ENCODE measurements around the gene C1orf210.

The C1orf210 gene

GRCh38 chr1:43272161-43272560, 13.2 kb downstream of the C1orf210 start:
- no peak for DNase-seq

- DNase-seq = no peak
Measured at GRCh38 chr1:43271186-43272118, 13.9 kb downstream of the C1orf210 start.

GRCh38 chr1:43270421-43271095, 14.8 kb downstream of the C1orf210 start:
- no peak for DNase-seq

- DNase-seq = no peak
Measured at GRCh38 chr1:43269627-43270375, 15.6 kb downstream of the C1orf210 start, which contains the start of gene TMEM125. TSS of gene TMEM125 (plus strand) at chr1:43269983. CDS start at chr1:43272723, 2,740 bp downstream.

- DNase-seq = no peak
Measured at GRCh38 chr1:43267818-43268425, 17.5 kb downstream of the C1orf210 start.

GRCh38 chr1:43267291-43267805, 18.0 kb downstream of the C1orf210 start:
- no peak for DNase-seq

GRCh38 chr1:43266881-43267280, 18.5 kb downstream of the C1orf210 start:
- no peak for DNase-seq

GRCh38 chr1:43265431-43265830, 19.9 kb downstream of the C1orf210 start:
- DNase-seq = no peak

GRCh38 chr1:43258370-43258769, 27.0 kb downstream of the C1orf210 start:
- DNase-seq = no peak

- no peak for DNase-seq
Measured at GRCh38 chr1:43256675-43257570, 28.5 kb downstream of the C1orf210 start.

- DNase-seq = no peak
Measured at GRCh38 chr1:43255438-43256210, 29.8 kb downstream of the C1orf210 start.

- no peak for DNase-seq
Measured at GRCh38 chr1:43253876-43254275, 31.5 kb downstream of the C1orf210 start.

- no peak for DNase-seq
Measured at GRCh38 chr1:43253173-43253572, 32.2 kb downstream of the C1orf210 start.

- DNase-seq = no peak
Measured at GRCh38 chr1:43252225-43252624, 33.2 kb downstream of the C1orf210 start.

GRCh38 chr1:43251024-43251423, 34.4 kb downstream of the C1orf210 start:
- DNase-seq = no peak

- DNase-seq = no peak
Measured at GRCh38 chr1:43250351-43250761, 35.0 kb downstream of the C1orf210 start.

- DNase-seq = no peak
Measured at GRCh38 chr1:43247256-43247921, 38.0 kb downstream of the C1orf210 start.

- no peak for DNase-seq
Measured at GRCh38 chr1:43246466-43247213, 38.7 kb downstream of the C1orf210 start.

- no peak for DNase-seq
Measured at GRCh38 chr1:43243299-43243698, 42.1 kb downstream of the C1orf210 start.
